HEK293 (cell line): ENCODE data around the gene CHI3L1.

ENCODE experiments used
- CTCF ChIP-seq: fragments of 450-650 bp; formaldehyde crosslinking; IDR thresholded peaks from 2 replicates; pipeline ENCODE4 v1.5.1; 2016; ENCODE audit warnings: missing biosample characterization, missing genetic modification characterization
- KLF10 ChIP-seq: fragments of 450-650 bp; IDR thresholded peaks from 2 replicates; pipeline ENCODE4 v1.5.1; 2018; ENCODE audit warnings: missing biosample characterization, mild to moderate bottlenecking, missing genetic modification characterization
- ZNF10 ChIP-seq: fragments of 450-650 bp; formaldehyde crosslinking; IDR thresholded peaks from 2 replicates; pipeline ENCODE4 v1.5.1; 2017; ENCODE audit warnings: missing biosample characterization, missing genetic modification characterization
- ZNF830 ChIP-seq: fragments of 450-650 bp; IDR thresholded peaks from 2 replicates; pipeline ENCODE4 v1.5.0; 2018; ENCODE audit warnings: missing biosample characterization, missing genetic modification characterization, low read depth, mild to moderate bottlenecking, moderate library complexity

- no peak for TF ChIP-seq CTCF (tag by site-specific recombination)
- no peak for TF ChIP-seq KLF10 (tag by site-specific recombination)
- TF ChIP-seq ZNF830 (tag by site-specific recombination), result no peak
- TF ChIP-seq ZNF10, result no peak
Measured at GRCh38 chr1:203152158-203153034, 34.1 kb downstream of the CHI3L1 start.
